IPS DF 6.9 (cell line): Measurements from ENCODE around the gene SETBP1.

Experiments used
- DNase-seq: peaks from one replicate; pipeline ENCODE4 v3.0.0-alpha.2; 2013; ENCODE audit warnings: low read depth, low spot score
- H3K27ac ChIP-seq: one replicate; pipeline ENCODE4 v1.5.1; 2013; ENCODE audit warnings: low read length, control low read depth
- H3K27me3 ChIP-seq: 2 replicates; pipeline ENCODE4 v1.6.1; 2013; ENCODE audit warnings: mild to moderate bottlenecking, low read length; ENCODE audit not compliant: control insufficient read depth, insufficient read depth
- H3K36me3 ChIP-seq: 2 replicates; pipeline ENCODE4 v1.6.1; 2013; ENCODE audit warnings: low read length; ENCODE audit not compliant: control insufficient read depth, insufficient read depth
- H3K4me1 ChIP-seq: 2 replicates; pipeline ENCODE4 v1.6.1; 2013; ENCODE audit warnings: low read length; ENCODE audit not compliant: control insufficient read depth, insufficient read depth
- H3K4me3 ChIP-seq: 2 replicates; pipeline ENCODE4 v1.5.1; 2013; ENCODE audit warnings: mild to moderate bottlenecking, low read length
- H3K9me3 ChIP-seq: 2 replicates; pipeline ENCODE4 v1.6.1; 2013; ENCODE audit warnings: low read length, inconsistent platforms; ENCODE audit not compliant: control insufficient read depth, insufficient read depth
- WGBS: extraction: QIAGEN DNeasy Blood & Tissue Kit; methylation state at CpG from one replicate; pipeline ENCODE4 v1.1.7; 2013; ENCODE audit warnings: mixed read lengths, missing lambda C conversion rate; ENCODE audit not compliant: insufficient read length, insufficient coverage; 5-methylcytosine and 5-hydroxymethylcytosine counted together

Gene SETBP1

DNA sequence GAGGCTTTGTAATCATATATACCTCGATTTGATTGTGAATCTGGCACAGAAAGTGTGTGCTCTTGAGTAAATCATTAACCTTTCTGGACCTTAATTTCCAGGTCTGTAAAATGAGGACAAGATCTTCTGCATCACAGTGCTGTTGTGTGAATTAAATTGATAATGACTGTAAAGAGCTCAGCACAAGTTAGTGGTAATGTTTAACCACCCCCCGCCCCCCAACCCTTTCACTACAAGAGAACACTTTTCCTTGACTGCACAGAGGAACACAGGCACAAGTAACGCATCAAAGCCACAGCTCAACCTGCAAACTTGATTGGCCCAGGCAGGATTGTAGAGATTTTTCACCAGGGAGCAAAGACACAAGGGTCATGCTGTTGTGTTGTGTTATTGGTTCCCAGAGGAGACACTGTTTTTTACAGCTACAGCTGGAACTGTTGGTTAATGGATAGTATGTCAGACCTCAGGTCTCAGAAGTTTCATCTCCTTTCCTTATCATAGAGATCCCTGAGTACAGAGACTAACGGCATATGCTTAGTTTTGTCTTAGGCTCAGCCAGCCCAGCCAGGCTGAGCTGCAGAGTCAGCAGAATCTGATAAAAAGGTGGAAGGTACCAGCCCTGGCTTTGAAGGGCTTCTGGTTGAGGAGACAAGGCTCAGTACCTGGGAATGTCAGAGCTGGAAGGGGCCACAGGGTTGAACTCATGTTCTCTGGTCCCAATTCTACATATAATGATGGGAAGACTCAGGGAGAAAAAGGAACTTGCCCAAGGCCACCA, 10.6 kb downstream of the SETBP1 start:
- no CpG with 5 or more reads among the region's 4 CpGs for WGBS
- no peak for DNase-seq
- Histone ChIP-seq H3K4me3 (no peak overlapping the region), H3K4me1 (peaks cover 2% of the 10 kb centered on the region; the same call in 1 of the 2 replicates), H3K27ac (no peak overlapping the region), H3K9me3 (no peaks in the 10 kb centered on the region; the same call in 1 of the 2 replicates), H3K36me3 (no peaks in the 10 kb centered on the region), H3K27me3 (no peaks in the 10 kb centered on the region)

DNA sequence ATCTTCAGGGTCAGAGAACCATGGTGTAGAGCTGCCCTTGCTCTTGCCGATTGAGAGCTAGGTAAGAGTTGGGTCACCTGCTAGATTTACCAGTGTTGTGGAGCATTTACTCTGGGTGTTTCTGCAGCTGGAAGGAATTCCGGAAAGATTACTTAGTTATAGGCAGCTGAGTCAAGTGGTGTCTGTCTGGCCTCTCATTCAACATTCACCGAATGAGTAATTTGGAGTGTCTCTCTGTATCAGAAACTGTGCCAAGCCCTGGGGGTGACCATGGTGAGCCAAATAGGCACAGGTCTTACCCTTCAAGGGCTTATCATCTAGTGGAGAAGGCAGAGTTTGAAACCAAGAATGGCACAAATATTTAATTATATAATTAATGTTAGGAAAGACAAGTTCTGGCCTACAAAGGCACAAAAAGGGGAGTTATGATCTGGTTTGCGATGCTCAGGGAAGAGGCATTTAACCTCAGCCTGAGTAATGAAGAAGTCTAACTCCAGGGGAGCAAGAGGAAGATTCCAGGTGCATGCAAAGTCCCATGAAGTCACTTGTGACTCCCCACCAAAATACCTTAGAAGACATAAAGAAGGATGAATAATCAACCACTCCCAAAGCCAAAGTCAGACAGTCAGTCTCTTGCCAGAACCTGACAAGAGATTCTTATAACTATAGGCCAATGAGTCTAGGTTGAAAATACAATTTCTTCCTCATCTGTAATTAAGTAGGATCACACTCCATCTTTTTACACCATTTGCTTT, 12.5 kb downstream of the SETBP1 start:
- WGBS = no CpG with 5 or more reads among the region's 4 CpGs
- no peak overlapping the region for H3K4me3 ChIP-seq
- H3K4me1 ChIP-seq = peaks cover 6% of the 10 kb centered on the region
- H3K9me3 ChIP-seq = no peaks in the 10 kb centered on the region; the same call in 1 of the 2 replicates
- H3K27ac ChIP-seq = no peak overlapping the region
- no peaks in the 10 kb centered on the region for H3K27me3 ChIP-seq
- no peaks in the 10 kb centered on the region for H3K36me3 ChIP-seq
- no peak for DNase-seq

DNA sequence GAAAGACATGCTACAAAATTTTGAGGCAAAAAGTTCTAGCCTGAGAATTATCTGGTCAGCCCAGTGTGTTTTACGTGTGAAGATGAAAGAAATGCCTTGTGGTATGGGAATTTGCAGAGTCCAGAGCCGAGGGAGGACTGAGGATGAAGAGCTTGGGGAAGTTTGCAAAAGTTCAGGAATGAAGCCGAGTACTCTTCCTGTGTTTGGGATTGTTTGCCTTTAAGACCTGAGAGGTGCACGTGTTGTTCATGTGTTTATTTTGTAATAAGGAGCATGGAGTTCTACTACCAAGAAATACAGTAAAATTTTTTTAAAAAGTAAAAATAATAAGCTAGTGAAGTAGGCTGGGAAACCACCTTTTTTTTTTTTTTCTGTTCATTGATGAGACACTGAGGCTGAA, 14.8 kb downstream of the SETBP1 start:
- WGBS = no CpG with 5 or more reads among the region's 4 CpGs
- Histone ChIP-seq H3K36me3 (no peaks in the 10 kb centered on the region), H3K9me3 (no peaks in the 10 kb centered on the region), H3K27ac (no peak overlapping the region), H3K4me1 (peaks cover 4% of the 10 kb centered on the region), H3K27me3 (no peaks in the 10 kb centered on the region), H3K4me3 (no peak overlapping the region)
- DNase-seq = no peak

DNA sequence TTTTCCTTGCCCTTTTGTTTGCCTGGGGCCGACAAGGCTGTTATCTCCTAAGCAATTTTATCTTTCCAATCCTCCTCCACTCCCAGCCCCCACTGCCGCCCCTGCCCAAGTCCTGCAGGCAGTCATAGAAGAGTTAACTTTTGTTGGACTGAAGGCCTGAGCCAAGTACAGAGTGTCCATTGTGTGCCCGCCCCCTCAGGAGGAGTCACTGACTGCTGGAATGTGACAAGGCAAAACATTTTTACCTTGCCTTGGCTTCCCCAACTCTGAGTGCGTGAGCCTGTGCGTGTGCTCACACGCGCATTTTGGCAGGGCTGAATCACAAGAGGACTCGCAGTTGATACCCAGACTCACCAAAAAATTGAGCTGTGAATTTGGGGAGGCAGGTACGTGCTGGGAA, 16.2 kb downstream of the SETBP1 start:
- no CpG with 5 or more reads among the region's 9 CpGs for WGBS
- no peak for DNase-seq

DNA sequence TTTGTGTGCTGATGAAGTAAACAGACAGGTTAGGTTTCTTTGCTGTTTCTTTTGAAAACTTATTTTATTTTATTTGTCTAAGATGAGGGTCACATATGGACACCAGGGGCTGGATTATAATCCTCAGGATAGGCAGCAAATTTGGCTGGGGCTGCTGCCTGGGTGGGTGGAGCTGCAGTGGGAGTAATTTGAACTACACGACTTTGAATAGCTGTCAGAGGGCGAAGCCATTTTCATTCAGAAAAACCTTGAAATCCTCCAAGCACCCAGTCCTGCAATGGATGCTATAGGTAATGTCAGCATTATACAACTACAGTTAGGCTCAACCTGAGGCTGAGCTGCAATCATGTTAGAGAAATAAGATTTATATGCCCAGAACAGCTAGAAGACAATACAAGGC, 16.6 kb downstream of the SETBP1 start:
- Histone ChIP-seq H3K27ac (no peak overlapping the region), H3K4me1 (peaks cover 4% of the 10 kb centered on the region; the same call in 1 of the 2 replicates), H3K4me3 (no peak overlapping the region), H3K9me3 (no peaks in the 10 kb centered on the region), H3K27me3 (no peaks in the 10 kb centered on the region), H3K36me3 (no peaks in the 10 kb centered on the region)
- WGBS = no CpG with 5 or more reads among the region's 2 CpGs
- no peak for DNase-seq

More for the DNA sequence above, 16.2 kb downstream of the SETBP1 start:
- Histone ChIP-seq H3K36me3 (no peaks in the 10 kb centered on the region), H3K4me3 (no peak overlapping the region), H3K27ac (no peak overlapping the region), H3K9me3 (no peaks in the 10 kb centered on the region), H3K4me1 (peaks cover 4% of the 10 kb centered on the region; the same call in 1 of the 2 replicates), H3K27me3 (no peaks in the 10 kb centered on the region)

DNA sequence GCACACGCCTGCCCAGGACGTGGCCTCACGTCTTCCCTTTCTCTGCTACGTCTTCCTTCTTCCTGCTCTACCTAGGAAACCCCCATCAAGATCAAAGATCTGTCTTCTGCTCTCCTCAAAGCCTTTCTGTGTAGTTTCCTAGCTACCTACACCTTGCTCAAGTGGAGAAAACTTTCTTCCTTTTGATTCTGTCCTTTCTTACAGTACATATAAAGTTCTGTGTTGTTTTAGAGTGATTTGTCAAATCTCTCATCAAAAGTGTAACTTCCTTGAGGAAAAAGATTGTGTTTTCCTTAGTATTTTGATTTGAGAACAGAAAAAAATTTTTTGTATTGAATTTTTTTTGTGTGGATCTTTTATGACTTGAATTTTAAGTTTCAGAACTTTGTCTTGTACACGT, 17.8 kb downstream of the SETBP1 start:
- Histone ChIP-seq H3K9me3 (no peaks in the 10 kb centered on the region), H3K4me1 (peaks cover 4% of the 10 kb centered on the region; the same call in 1 of the 2 replicates), H3K4me3 (no peak overlapping the region), H3K27ac (no peak overlapping the region), H3K27me3 (no peaks in the 10 kb centered on the region), H3K36me3 (no peaks in the 10 kb centered on the region)
- DNase-seq = no peak
- 100% methylated on average over 1 of the region's 5 CpGs for WGBS

DNA sequence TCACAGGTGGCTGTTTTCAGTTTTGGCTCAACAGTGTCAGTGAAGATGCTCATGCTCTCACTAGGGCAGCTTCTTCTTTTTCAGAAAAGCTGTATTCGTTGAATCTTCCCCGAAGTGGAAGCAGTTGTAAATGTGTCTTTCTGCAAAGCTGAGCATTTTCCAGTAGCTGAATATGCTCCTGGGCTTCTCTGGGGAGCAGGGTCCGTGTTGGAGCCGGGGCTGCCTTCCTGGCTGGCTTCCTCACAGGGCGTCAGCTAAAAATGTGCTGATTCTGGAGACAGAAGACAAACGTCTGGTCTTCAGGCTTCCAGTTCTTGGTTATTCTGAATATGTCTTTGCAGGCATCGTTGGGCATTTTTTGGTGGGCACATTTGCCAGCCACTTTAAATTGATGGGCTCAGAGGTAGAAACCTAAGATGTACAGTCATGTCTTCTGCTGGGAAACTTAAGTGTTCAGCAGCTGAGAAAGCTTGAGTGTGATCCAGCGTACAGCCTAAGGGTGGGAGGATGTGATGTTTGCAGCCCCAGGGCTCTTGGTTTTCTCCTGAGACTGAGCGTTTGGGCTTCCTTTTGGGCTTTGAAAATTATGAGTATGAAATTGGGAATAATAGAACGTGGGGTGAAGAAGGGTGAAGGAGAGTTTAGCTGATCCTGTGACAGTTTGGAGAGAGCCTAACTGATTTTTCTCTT, 19.0 kb downstream of the SETBP1 start:
- Histone ChIP-seq H3K36me3 (no peaks in the 10 kb centered on the region), H3K27me3 (no peaks in the 10 kb centered on the region), H3K9me3 (no peaks in the 10 kb centered on the region), H3K4me1 (peaks cover 4% of the 10 kb centered on the region; the same call in 1 of the 2 replicates), H3K4me3 (no peak overlapping the region), H3K27ac (no peak overlapping the region)
- no CpG with 5 or more reads among the region's 10 CpGs for WGBS
- DNase-seq = no peak

DNA sequence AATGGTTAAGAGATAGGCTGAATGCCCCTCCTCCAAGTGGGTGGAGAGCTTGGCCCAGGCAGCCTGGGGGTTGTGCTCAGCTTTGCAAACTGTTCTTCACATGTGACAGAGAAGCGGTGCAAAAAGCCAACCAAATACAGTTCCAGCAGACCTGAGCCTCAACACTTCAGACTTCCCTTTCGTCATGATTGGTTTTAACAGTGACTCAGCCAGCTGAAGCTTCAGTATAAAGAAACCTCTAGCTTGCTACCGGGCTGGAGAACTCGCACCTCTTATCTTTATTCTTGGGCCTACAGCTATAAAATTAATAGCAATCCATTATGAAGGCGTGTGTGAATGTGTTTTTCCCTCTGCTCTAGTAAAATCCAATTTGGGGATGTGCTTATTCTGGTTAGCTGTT, 20.0 kb downstream of the SETBP1 start:
- Histone ChIP-seq H3K36me3 (no peaks in the 10 kb centered on the region), H3K4me3 (no peak overlapping the region), H3K9me3 (no peaks in the 10 kb centered on the region), H3K27ac (no peak overlapping the region), H3K4me1 (peaks cover 4% of the 10 kb centered on the region; the same call in 1 of the 2 replicates), H3K27me3 (no peaks in the 10 kb centered on the region)
- no CpG with 5 or more reads among the region's 5 CpGs for WGBS
- DNase-seq = no peak

DNA sequence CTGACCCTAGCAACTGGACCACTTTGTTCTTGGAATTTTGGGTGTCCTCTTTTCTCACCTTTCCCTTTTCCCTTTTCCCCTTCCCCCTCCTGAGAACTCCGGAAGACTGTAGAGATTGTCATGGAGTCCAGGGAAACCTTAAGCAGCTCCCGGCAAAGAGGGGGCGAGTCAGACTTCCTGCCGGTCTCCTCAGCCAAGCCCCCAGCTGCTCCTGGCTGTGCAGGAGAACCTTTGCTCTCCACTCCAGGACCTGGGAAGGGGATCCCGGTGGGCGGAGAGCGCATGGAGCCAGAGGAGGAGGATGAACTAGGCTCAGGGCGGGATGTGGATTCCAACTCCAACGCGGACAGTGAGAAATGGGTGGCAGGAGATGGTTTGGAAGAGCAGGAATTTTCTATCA, 20.5 kb downstream of the SETBP1 start:
- H3K36me3 ChIP-seq = no peaks in the 10 kb centered on the region
- H3K27ac ChIP-seq = no peak overlapping the region
- no peaks in the 10 kb centered on the region for H3K9me3 ChIP-seq
- DNase-seq = no peak
- no peak overlapping the region for H3K4me3 ChIP-seq
- H3K27me3 ChIP-seq = no peaks in the 10 kb centered on the region
- WGBS = no CpG with 5 or more reads among the region's 10 CpGs
- H3K4me1 ChIP-seq = peaks cover 4% of the 10 kb centered on the region; the same call in 1 of the 2 replicates

DNA sequence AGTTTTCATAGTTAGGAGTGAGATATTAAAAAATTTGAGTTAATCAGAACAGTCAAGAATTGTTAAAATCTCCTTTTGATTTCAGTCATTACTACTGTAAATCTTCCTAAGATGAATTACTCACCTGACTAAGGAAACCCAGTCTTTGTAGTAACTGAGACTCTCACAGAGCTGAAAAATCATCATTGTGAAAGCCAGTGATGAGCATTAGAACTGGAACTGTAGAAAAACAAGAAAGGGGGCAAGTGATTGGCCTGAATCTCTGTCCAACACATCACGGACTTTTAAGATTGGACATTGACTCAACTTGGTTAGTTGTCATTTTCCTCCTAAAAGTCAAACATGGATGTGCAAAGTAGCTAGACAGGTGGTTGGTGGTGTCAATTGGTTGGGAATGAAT, 21.9 kb downstream of the SETBP1 start:
- no CpG with 5 or more reads among the region's 1 CpG for WGBS
- no peaks in the 10 kb centered on the region for H3K27me3 ChIP-seq

More for the DNA sequence above, 21.9 kb downstream of the SETBP1 start:
- no peaks in the 10 kb centered on the region; the same call in 1 of the 2 replicates for H3K4me1 ChIP-seq
- H3K27ac ChIP-seq = no peak overlapping the region
- H3K9me3 ChIP-seq = no peaks in the 10 kb centered on the region
- no peak overlapping the region for H3K4me3 ChIP-seq
- DNase-seq = no peak
- no peaks in the 10 kb centered on the region for H3K36me3 ChIP-seq
